HEK293T (cell line): ENCODE results near the gene KCNA4.
"Not testable (repeated sequence)": the region's sequence is repeated elsewhere in the genome, so short reads cannot be mapped to it uniquely, and the experiment has no call there.

ENCODE experiments used
- CTCF ChIA-PET: fragments of 350-600 bp; formaldehyde crosslinking; extraction: SDS; loops from one replicate; lab custom pipeline; 2021; ENCODE audit warnings: antibody characterized with exemption, inconsistent platforms; lab: Yijun Ruan, JAX
- POLR2A ChIA-PET: fragments of 350-600 bp; formaldehyde crosslinking; extraction: SDS; loops from one replicate; lab custom pipeline; 2020; ENCODE audit warnings: antibody characterized with exemption, inconsistent platforms; lab: Yijun Ruan, JAX
- DNase-seq: peaks from one replicate; pipeline ENCODE4 v3.0.0; 2012; ENCODE audit warnings: mixed read lengths; ENCODE audit errors: extremely low spot score
- ARNT ChIP-seq: fragments of 450-650 bp; IDR thresholded peaks from 2 replicates; pipeline ENCODE4 v1.6.1; 2017; ENCODE audit warnings: mild to moderate bottlenecking
- BHLHE40 ChIP-seq: fragments of 450-650 bp; IDR thresholded peaks from 2 replicates; pipeline ENCODE4 v1.6.1; 2016; ENCODE audit warnings: mild to moderate bottlenecking, moderate library complexity, borderline replicate concordance
- CTBP1 ChIP-seq: fragments of 450-650 bp; IDR thresholded peaks from 2 replicates; pipeline ENCODE4 v1.6.1; 2016; ENCODE audit warnings: borderline replicate concordance
- ELF4 ChIP-seq: fragments of 450-650 bp; IDR thresholded peaks from 2 replicates; pipeline ENCODE4 v1.6.1; 2017; ENCODE audit warnings: antibody characterized with exemption
- FOXA1 ChIP-seq: fragments of 450-650 bp; IDR thresholded peaks from 2 replicates; pipeline ENCODE4 v1.6.1; 2016; ENCODE audit warnings: mild to moderate bottlenecking
- FOXK2 ChIP-seq: fragments of 450-650 bp; IDR thresholded peaks from 2 replicates; pipeline ENCODE4 v1.6.1; 2016; ENCODE audit warnings: mild to moderate bottlenecking
- FOXM1 ChIP-seq: fragments of 450-650 bp; IDR thresholded peaks from 2 replicates; pipeline ENCODE4 v1.6.1; 2017; ENCODE audit warnings: mild to moderate bottlenecking, borderline replicate concordance
- HDGF ChIP-seq: fragments of 450-650 bp; IDR thresholded peaks from 2 replicates; pipeline ENCODE4 v1.6.1; 2017; ENCODE audit warnings: antibody characterized with exemption, borderline replicate concordance
- L3MBTL2 ChIP-seq: fragments of 450-650 bp; conservative IDR thresholded peaks from 2 replicates; pipeline ENCODE4 v1.6.1; 2016; ENCODE audit warnings: mild to moderate bottlenecking
- LEF1 ChIP-seq: fragments of 450-650 bp; IDR thresholded peaks from 2 replicates; pipeline ENCODE4 v1.6.1; 2017; ENCODE audit warnings: mild to moderate bottlenecking, borderline replicate concordance
- NFRKB ChIP-seq: fragments of 450-650 bp; IDR thresholded peaks from 2 replicates; pipeline ENCODE4 v1.6.1; 2016; ENCODE audit warnings: mild to moderate bottlenecking, moderate library complexity
- PKNOX1 ChIP-seq: fragments of 450-650 bp; IDR thresholded peaks from 2 replicates; pipeline ENCODE4 v1.6.1; 2016
- SP1 ChIP-seq: fragments of 450-650 bp; IDR thresholded peaks from 2 replicates; pipeline ENCODE4 v1.6.1; 2017
- SUZ12 ChIP-seq: fragments of 450-650 bp; IDR thresholded peaks from 2 replicates; pipeline ENCODE4 v1.6.1; 2016; ENCODE audit warnings: mild to moderate bottlenecking
- TARDBP ChIP-seq: fragments of 450-650 bp; IDR thresholded peaks from 2 replicates; pipeline ENCODE4 v1.6.1; 2016
- ZNF384 ChIP-seq: fragments of 450-650 bp; IDR thresholded peaks from 2 replicates; pipeline ENCODE4 v1.6.1; 2016

The KCNA4 gene

GRCh38 chr11:30045144-30045543, 28.3 kb upstream of the KCNA4 start:
- ChIA-PET POLR2A (no interaction called here), CTCF (interaction anchor here (0.6 kb wide), 1 partner anchor 208 kb away, joined by 3 read pairs; no protein-coding TSS in a partner anchor)
- DNase-seq = no peak
- no peak for TF ChIP-seq TARDBP
- no peak for TF ChIP-seq ARNT
- TF ChIP-seq CTBP1 = no peak
- no peak for TF ChIP-seq SUZ12
- TF ChIP-seq PKNOX1 = no peak
- TF ChIP-seq L3MBTL2 = no peak
- TF ChIP-seq ELF4 = no peak

GRCh38 chr11:30041171-30041570, 24.3 kb upstream of the KCNA4 start:
- POLR2A ChIA-PET = no interaction called here
- CTCF ChIA-PET = no interaction called here
- DNase-seq = no peak
- no peak for TF ChIP-seq PKNOX1
- TF ChIP-seq CTBP1 = no peak
- TF ChIP-seq LEF1 = no peak
- no peak for TF ChIP-seq FOXM1
- no peak for TF ChIP-seq SUZ12
- no peak for TF ChIP-seq FOXA1
- TF ChIP-seq ZNF384 = no peak
- no peak for TF ChIP-seq ARNT
- TF ChIP-seq L3MBTL2 = no peak
- no peak for TF ChIP-seq FOXK2
- TF ChIP-seq NFRKB = no peak
- TF ChIP-seq BHLHE40 = no peak
- TF ChIP-seq TARDBP = no peak
- TF ChIP-seq HDGF = no peak
- no peak for TF ChIP-seq SP1

- DNase-seq, CTCF ChIA-PET, POLR2A ChIA-PET: not testable (repeated sequence)
Observed at GRCh38 chr11:30034746-30035145, 17.9 kb upstream of the KCNA4 start.

GRCh38 chr11:30034166-30034565, 17.3 kb upstream of the KCNA4 start:
- POLR2A ChIA-PET, DNase-seq, CTCF ChIA-PET: not testable (repeated sequence)

GRCh38 chr11:30025396-30026139, 8.7 kb upstream of the KCNA4 start:
- POLR2A ChIA-PET = no interaction called here
- TF ChIP-seq FOXA1 (no peak), ARNT (no peak), NFRKB (no peak), SUZ12 (no peak), LEF1 (no peak), L3MBTL2 (no peak), TARDBP (no peak), BHLHE40 (no peak), ZNF384 (no peak), PKNOX1 (no peak), HDGF (no peak), FOXK2 (no peak), ELF4 (no peak), CTBP1 (no peak), FOXM1 (no peak)
- no peak for DNase-seq
- CTCF ChIA-PET = no interaction called here

- POLR2A ChIA-PET = no interaction called here
- no peak for DNase-seq
- CTCF ChIA-PET = no interaction called here
- no peak for TF ChIP-seq SP1
- no peak for TF ChIP-seq ELF4
- no peak for TF ChIP-seq FOXA1
- no peak for TF ChIP-seq HDGF
- no peak for TF ChIP-seq SUZ12
- TF ChIP-seq TARDBP = no peak
- TF ChIP-seq ARNT = no peak
- TF ChIP-seq CTBP1 = no peak
- no peak for TF ChIP-seq FOXK2
- no peak for TF ChIP-seq BHLHE40
- TF ChIP-seq PKNOX1 = no peak
Observed at GRCh38 chr11:30023074-30023473, 6.2 kb upstream of the KCNA4 start.
